ENCODE results near the gene MPEG1.

The MPEG1 gene

DNA sequence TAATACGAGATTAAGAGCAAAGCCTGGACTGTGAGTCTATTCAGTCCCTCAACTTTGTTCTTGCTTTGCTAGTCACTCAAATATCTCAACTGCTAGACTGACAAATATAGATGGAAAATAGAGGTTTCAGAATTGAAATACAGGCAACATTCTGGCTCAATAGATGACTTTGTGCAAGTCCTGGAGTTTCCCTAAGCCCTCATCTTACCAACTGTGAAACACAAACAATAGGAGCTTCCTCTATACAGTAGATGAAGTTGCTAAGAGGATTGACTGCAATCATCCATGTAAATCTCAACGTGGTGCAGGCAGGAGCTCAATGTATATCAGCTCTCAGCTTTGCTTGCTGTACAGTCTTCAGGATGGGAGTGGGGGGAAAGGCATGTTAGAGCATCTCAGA lies 6.2 kb upstream of the MPEG1 start:
- DNase-seq (ENCODE audit: low read depth): no peak

DNA sequence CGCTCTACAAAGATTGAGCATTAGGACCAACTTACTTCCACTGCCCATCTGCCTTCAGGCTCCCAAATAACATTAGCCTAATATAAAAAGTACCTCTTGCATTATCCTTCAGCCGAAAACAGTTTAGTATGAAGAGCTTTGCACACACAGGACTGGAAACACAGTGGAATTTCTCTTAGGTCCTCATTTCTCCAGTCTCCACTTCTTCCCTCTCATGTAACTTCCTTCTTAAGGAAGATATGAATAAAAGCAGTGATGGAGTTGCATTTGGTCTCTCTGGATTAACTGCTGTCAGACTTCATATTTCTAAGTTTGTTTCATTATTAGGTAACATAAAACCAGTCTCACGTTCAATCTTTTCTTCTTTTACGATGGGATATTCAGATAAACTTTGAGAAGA lies 5.6 kb upstream of the MPEG1 start:
- DNase-seq (ENCODE audit: low read depth): no peak

DNA sequence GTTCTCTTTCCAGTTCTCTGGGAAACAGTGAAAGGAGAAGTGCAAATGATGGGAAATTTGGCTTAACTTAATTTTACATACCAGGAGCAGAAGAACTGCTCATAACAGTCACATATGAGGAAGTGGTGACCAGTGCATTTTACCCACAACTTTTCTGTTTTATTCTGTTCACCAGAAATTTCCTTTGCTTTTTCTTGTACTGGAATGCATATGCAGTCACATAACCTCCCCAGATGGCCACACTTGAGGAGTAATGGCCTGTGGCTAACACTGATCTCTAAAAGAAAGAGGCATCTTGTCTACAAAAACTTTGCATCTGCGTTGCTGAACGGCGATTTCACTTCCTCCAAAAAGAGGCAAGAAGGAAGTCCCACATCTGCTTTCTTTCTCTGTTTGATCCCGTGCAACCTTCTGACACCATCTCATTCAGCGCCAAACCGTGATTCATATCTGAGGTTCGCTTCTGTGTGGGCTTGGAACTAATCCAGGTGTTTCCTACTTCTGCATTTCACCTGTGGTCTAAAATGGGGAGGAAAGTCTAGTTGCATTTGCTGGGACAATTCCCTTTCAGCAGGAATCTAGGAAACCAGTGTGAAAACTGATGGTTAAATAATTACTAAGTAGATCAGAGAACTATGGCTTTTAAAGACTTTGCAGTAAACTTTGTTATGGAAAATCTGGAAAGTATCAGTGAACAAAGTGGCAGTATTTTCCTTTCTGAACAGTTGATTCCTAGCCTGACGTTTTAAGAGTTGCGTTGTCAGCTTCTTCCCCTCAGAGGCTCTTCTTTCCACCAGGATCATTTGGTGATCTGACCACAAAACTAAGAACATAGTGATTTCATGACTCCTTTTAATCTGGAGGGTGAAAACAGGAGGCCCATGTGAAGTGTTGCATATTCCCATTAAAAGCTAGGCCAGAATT lies 4.2 kb upstream of the MPEG1 start:
- DNase-seq (ENCODE audit: low read depth): peak; percentile 67

DNA sequence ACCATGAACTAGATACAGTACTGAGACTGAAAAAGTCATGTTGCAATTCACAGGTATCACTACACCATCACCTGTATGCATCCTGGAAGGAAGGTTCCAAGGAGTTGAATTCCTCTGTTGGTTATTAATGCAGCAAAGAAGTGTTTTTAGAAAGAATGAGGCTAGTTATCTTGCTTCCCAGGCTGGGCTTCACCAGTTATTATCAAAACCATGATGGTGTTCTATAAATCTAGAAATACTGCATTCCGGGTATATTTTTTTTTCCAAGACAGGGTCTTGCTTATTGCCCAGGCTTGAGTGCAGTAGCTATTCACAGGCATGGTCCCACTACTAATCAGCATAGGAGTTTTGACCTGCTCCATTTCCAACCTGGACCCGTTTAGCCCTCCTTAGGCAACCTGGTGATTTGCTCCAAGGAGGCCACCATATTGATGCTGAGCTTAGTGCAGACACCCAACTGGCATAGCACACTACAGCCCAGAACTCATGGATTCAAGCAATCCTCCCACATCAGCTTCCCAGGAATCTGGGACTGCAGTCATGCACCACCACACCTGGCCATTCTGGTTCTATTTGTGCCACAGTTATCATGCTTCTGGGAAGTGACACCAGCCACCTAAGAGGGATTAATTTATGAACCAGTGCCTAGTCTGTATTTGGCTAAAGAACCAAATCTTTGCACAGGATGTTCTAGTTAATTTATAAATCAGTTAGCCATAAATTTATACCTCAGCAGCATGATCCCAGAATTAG lies 1.6 kb upstream of the MPEG1 start:
- no peak for DNase-seq (ENCODE audit: low read depth)

DNA sequence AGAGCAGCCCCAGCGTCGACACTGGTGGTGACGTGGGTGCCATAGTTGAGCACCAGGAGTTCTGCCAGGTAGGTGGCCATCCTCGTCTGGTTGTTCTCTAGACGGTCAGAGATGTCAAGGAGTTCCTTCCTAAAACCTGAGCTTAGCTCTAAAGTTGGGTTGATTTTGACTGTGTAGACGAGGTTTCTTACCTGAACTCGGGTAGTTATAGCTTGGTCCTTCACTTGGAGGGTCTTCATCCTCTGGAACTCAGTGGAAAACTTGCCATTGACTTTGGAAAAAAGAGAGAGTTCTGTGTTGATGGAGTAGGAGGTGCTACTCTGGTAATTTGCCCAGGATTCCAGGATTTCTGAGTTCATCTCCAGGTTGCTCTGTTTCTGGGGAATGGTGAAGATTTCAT lies 505 bp downstream of the MPEG1 start:
- no peak for DNase-seq (ENCODE audit: low read depth)

DNA sequence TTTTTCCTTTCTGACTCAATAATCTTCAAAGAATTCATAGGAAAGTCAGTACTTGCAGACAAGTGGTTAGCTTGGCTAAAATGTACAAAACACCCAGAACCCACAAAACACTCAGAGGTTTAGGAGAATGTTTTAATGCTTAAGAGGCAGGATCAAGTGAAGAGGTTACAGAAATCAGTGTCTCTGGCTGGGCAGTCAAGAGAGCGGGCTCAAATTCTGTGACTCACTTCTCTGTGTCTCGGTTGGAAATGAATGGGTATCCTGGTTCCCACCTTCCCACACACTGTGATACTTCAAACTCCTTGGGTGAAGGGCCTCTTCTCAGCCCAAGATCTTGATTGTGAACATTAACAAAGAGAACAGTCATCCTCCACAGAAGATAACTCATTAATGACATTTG lies 3.8 kb downstream of the MPEG1 start:
- DNase-seq (ENCODE audit: low read depth): peak; percentile 20

DNA sequence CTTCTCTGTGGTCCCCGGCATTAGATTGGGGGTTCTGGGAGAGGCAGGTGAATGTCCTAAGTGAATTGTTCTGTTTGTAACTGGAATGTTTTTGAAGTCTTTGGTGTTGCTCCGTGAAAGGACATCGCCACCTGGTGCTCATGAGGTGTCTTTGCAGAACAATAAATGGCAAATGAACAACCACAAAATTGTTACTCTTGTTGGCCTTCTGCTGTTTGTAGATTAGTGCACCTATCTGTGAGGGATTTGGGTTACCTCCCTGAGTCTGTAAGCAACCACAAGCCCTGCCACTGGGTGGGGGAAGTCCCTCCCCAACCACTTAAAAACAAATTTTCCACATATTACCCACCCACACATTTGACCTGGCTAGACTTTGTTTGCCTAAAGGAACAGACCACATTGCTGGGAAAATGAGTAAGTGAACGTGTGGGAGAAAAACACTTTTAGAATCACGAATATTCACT lies 4.7 kb downstream of the MPEG1 start:
- peak; percentile 62 for DNase-seq (ENCODE audit: low read depth)

DNA sequence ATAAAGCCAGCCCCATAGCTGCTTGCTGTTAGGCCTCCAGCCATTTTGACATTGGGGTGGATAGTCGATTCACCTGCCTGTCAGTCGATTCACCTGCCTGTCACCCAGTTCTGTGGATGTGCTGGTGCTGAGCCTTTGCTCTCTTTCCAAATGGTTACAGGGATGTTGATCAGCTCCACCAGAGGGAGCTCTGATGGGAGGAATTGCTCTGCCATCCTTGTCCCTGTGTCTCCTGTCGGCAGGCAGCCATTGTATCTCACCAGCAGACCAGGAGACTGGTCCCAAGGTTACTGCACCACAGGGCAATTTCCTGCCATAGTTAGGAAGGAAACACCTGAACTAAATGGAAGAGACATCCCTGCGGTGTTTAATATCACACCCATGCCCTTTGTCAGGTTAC lies 6.1 kb downstream of the MPEG1 start:
- peak; percentile 58 for DNase-seq (ENCODE audit: low read depth)

DNA sequence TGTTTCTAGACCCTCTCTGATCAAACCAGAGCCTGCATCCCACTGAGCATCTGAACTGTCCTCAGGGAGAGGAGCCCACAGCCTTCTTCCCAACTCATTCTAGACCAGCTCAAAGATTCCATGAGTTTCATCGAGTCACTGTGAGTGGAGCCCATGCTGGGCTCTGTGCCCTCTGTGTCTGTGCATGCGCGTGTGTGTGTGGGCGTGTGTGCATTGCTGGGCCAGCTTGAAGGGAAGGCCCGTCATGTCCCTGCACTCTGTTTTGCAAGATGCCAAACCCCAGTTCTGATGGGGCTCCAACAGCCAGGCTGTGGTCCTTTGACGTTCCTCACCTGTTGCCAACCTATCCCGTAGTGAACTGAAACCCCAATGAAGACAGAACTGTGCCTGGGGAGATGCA lies 7.1 kb downstream of the MPEG1 start:
- DNase-seq (ENCODE audit: low read depth): no peak

DNA sequence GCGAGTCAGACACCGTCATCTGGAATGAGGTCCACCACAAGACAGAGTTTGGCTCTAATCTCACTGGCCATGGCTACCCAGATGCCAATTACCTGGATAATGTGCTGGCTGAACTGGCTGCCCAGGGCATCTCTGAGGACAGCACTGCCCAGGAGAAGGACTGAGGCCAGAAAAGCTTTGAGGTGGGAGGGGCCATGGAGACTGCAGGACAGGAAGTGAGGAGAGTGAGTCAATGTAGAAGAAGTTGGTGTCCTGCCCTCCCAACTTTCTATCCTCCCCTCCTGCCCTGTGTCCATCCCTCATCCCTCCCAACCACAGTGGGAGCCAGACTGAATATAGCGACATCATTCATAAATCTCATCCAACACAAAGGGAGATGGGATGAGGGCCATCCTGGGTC lies 8.0 kb downstream of the MPEG1 start:
- peak; percentile 20 for DNase-seq (ENCODE audit: low read depth)

DNA sequence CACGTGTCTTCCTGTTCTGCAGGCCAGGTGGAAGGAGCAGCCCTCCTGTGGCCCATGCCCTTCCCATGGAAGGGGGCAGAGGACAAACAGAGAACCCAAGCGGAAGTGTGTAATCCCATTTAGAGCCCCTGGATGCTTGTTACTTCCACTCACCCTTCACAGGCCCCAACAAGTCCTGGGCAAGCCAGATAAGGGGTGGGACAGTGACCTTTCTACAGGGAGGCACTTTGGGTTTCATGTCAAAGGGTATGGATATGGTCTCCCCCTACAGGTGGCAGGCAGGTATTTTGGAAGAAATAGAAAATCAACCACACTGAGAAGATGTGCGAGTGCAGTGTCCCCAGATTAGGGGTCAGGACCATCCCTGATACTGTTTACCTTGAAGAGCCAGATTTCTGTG lies 11.4 kb downstream of the MPEG1 start:
- no peak for DNase-seq (ENCODE audit: low read depth)

DNA sequence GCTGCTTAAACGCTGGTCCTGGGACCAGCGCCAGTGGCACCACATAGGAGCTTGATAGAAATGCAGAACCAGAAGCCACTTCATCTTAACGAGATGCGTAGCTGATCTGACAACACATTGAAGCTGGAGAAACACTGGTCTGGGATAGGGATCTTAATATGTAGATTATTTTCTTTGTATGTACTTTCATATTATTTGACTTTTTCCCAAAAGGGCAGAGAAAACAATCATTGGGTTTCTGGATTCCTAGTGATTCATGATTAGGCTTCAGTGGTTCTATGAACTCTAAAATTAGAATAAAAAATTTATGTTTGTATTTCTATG lies 12.3 kb downstream of the MPEG1 start:
- no peak for DNase-seq (ENCODE audit: low read depth)

DNA sequence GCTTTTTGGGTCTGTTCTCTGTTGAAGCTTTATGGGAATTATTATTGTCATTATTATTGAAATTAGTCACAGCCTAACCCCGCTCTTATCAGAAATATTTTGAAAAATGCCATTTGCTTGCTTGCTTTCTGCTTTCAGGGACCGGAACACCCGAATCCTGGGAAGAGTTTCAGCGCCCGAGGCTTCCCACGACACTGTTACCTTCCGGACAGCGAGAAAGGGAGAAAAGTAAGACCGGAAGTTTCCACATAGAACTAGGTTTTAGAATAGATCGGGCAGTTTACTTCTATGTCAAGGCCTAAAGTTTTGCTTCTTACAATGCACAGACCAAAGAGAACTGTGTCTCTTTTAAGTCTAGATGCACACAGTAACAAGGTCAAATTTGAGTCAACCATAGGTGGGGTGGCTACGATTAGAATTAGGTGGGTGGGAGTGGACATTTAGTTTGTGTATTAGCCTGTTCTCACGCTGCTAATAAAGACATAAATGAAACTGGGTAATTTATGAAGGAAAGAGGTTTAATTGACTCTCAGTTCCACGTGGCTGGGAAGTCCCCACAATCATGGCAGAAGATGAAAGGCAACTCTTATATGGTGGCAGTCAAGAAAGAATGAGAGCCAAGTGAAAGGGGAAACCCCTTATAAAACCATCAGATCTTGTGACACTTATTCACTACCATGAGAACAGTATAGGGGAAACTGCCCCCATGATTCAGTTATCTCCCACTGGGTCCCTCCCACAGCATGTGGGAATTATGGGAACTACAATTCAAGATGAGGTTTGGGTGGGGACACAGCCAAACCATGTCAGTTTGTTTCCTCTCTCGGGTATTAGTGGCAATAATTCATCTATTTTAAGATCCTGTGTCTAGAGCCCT lies 12.9 kb downstream of the MPEG1 start:
- DNase-seq (ENCODE audit: low read depth): no peak

DNA sequence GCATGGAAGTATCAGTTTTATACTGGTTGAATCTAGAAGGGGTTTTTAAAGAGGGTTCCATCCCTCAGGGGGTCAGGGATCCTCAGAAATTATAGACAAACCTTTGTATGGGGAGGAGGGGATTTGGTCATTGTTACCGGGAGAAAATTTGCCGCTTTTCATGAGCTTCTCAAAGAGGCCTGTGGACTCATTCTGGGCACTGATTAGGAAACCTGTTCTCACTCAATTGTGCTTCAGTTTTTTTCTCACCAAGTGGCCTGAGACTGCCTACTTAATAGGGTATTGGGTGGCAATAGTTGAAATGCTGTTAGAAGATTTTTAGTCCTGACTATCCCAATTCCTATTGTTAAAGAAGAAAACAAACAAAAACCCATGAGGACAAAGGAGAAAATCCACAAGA lies 14.0 kb downstream of the MPEG1 start:
- no peak for DNase-seq (ENCODE audit: low read depth)

DNA sequence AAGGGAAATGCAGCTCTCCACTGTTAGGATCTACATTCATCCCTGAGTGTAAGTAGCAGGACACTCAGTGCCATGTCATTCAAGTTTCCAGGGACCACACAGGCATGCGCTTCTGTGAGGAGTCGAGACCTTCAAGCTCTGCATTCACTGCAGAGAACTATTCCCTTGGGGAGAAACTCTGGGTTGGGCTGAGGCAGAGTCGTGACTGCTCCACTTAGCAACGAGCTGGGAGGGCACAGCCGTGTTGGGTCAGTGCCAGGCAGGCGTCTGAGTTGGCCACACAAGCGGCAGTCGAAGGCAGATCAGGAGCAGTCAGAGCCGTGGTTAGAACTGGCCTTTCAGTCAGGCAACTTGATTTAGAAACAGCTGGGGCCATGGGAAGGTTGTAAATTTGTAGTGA lies 14.7 kb downstream of the MPEG1 start:
- no peak for DNase-seq (ENCODE audit: low read depth)

DNA sequence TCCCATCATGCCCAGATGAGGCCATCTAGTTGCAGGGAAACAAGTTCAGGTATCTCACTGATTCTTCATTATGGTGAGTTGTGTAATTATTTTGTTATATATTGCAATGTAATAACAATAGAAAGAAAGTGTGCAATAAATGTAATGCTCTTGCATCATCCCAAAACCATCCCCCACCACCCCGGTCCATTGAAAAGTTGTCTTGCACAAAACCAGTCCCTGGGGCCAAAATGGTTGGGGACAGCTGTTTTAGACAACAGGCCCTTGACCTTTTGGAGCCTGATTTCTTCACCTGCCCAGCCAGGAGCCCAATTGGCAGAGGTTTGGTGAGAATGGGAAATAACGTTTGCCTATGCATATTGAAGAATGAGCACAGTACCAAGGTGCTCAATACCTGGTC lies 15.9 kb downstream of the MPEG1 start:
- no peak for DNase-seq (ENCODE audit: low read depth)

DNA sequence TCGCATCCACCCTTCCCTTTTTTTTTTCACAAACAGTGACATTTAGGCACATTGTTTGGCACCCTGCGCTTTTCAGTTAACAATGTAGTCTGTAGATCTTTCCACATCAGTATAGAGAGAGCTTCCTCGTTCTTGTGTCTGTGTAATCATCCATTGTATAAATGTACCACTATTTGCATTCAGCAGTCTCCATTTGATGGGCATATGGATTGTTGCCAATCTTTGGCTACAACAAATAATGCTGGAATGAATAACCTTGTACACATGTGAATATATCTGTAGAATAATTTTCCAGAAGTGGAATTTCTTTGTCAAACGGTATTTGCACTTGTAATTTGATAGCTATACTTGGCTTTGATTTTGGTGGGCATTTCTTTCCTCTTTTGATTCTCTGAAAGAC lies 17.1 kb downstream of the MPEG1 start:
- no peak for DNase-seq (ENCODE audit: low read depth)

DNA sequence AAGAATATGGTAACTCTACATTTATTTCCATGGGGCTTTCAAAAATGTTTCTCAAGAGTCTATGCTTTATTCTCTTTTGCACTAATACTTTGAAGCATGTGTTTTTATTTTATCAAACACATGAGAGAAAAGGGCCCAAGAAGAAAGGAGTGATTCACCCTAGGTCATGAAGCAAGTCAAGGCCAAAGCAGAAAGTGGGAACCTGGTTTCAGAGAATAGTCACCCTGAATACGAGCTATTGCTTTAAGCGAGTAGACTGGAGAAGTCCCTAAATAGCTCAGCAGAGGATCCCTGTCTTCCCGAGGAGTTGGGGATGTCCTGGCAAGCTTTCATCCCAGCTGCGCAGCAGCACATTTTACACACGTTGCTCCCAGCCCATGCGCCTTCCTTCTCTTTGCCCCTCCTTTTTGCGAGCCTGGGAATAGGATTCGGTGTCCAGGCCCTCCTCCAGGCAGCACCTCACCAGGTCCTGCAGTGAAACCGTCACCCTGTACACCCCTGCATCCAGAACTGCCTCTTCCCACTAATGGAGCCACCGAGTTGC lies 19.1 kb downstream of the MPEG1 start:
- DNase-seq (ENCODE audit: low read depth): no peak

DNA sequence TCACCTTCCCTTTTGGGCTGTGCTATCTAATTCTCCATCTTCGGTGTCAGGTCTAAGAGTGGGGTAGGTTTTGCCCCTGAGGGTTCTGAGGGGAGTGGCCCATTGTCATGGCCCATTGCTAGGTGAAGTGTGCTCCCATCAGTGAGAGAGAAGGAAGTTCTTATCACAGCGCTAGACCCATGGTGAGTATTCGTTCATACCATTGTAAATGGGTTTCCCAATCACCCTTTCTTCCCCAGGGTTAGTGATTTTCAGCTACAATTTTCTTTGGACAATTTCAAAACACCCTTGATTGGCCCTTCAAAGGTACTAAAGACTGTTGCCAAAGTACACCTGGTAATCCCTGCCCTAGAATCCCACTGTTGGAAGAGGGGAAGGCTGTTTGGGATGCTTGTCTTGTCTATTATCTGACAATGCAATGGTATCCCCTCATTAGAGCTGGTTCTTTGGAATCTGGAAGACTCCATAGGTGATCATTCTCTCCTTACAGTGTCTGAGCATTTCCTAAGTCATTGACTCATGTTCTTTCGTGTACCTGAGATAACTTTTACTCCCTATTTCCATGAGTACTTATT lies 20.2 kb downstream of the MPEG1 start:
- no peak for DNase-seq (ENCODE audit: low read depth)

DNA sequence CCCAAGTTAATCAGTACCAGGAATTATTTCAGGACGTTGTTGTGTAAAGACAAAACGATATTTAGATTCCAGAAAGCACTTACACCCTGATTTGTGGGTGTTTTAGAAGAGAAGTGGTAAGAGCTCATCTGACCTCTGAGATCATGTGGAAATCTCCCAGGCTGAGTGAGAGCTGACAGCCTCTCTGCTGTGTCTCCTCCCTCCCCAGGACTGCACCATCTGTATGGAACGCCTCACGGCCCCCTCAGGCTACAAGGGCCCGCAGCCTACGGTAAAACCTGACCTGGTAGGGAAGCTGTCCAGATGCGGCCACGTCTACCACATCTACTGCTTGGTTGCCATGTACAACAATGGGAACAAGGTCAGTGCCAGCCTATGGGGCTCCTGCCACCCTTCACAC lies 20.8 kb downstream of the MPEG1 start:
- DNase-seq (ENCODE audit: low read depth): no peak

DNA sequence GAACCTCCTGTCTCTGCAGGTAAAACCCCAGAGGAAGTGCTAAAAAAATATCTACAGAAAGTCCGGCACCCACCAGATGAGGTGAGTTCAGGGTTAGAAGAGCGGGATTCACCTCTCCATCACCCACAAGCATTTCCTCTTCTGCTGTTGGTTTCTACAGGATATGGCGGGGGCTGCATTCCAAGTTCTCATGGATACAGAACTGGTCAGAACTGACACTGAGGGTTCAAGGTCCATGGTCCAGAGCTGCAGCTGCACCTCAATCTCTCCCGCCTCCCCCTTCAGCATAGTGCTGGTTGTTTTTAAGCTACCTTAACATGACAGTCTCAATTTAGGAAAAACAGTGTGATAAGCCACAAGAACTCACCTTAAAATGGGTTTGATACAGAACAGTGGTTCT lies 21.6 kb downstream of the MPEG1 start:
- no peak for DNase-seq (ENCODE audit: low read depth)

DNA sequence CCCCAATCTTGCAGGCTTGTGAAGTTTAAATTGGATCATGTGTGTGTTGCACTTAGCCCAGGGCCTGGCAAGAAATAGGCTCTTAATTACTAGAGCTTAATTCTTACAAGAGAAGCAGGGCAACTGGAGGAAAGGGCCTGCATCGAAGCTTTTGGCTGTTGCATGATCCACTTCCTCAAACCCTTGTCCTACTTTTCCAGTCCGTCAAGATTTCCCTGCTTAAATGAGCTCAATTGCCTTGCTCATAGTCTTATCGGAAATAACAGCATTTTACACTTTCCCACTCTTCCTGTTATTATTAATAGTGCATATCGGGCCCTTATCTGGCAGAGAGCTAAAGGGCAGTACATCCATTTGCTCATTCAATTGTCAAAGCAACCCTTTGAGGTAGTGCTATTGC lies 22.7 kb downstream of the MPEG1 start:
- DNase-seq (ENCODE audit: low read depth): no peak
